Measurements from ENCODE around the gene SGTA.

SGTA gene

DNA sequence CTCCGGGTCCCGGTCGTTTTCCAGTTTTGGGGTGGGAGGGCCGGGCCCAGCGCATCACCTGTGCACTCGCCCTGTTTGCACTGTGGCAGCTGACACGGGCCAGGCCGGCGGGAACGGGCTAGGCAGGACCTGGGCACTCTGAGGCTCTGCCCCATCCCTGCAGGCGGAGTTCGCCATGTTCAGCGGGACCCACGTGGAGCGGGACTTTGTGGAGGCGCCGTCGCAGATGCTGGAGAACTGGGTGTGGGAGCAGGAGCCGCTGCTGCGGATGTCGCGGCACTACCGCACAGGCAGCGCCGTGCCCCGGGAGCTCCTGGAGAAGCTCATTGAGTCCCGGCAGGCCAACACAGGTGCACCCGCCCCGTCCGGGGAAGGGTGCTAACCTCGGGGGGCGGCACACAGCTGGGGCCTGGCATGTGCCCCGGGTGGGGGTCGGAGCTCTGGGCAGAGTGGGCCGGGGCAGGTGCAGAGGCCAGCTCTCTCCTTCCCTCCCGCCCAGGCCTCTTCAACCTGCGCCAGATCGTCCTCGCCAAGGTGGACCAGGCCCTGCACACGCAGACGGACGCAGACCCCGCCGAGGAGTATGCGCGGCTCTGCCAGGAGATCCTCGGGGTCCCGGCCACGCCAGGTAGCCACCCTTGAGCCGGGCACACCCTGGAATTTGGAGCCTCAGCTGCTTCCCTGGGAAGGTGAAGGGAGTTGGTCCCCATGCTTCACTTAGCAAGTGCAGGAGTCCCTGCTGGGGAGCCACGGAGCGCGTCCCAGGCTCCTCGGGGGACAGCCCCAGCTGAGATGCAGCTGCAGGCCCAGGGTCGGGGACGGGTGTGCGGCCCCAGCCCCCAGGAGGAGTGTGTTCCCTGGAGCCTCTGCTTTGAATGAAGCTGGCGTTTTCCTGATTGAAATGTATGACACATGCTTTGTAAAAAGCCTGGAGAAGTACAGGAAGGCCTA is 27.3 kb upstream of the SGTA start:
- DNase-seq (ENCODE audit: low read depth in 3 of 3), result no peak

DNA sequence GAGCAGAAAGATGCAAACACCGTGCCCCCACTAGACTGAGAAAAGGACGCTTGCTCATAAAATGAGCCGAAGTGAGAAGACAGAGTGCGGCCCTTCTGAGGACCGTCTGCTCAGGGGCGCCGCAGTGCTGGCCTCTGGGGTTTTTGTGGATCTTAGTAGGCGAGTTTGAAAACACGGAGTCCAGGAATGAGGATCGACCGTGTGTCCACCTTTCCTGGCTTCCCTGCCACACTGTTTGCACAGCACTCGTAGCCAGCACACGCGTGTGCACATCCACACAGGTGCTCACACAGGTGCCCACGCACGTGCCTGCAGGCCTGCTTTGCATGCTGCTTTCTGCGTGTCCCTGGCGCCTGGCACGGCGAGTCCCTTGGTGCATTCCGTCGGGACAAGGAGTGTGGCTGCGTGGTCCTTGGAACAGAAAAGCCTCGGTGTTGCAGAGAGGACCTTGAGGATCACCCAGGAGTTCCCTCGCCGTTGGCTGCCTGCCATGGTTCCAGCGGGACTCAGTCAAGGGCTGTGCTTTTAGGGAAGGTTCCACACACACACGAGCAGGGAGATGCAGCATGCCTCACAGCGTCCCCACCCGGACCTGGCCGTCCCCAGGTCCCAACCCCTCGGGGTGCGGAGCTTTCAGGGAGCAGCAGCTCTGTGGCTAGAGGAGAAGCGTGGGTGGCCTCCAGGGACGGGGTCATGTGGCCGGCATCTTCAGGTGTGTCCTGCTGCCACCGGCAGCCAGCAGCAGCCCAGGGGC is 26.5 kb upstream of the SGTA start:
- no peak for DNase-seq (ENCODE audit: low read depth in 3 of 3)

DNA sequence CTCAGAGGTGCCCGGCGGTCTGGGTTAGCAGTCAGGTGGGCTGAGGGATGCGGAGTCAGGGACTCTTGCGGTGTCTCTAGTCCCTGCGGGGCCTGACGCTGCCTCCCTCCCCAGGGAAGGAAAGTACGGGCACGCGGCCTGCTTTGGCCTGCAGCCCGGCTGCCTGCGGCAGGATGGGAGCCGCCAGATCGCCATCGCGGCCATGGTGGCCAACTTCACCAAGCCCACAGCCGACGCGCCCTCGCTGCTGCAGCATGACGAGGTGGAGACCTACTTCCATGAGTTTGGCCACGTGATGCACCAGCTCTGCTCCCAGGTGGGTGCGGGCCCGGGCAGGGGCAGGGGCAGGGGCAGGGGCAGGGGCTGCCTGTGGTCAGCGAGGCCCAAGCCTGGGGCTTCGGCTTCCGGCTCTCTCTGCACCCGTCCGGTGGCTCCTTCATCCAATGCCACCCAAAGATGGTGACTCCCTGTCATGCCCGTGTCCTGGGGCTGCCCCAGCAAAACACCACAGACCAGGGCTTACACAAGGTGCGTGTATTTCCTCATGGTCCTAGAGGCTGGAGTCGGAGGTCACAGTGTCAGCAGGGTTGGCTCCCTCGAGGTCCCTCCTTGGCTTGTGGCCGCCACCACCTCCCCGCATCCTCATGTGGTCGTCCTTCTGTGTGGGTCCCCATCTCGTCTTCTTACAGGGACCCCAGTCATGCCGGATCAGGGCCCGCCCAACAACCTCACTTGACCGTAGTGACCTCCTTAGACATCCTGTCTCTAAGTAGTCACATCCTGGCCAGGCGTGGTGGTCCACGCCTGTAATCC is 25.3 kb upstream of the SGTA start:
- no peak for DNase-seq (ENCODE audit: low read depth in 3 of 3)

DNA sequence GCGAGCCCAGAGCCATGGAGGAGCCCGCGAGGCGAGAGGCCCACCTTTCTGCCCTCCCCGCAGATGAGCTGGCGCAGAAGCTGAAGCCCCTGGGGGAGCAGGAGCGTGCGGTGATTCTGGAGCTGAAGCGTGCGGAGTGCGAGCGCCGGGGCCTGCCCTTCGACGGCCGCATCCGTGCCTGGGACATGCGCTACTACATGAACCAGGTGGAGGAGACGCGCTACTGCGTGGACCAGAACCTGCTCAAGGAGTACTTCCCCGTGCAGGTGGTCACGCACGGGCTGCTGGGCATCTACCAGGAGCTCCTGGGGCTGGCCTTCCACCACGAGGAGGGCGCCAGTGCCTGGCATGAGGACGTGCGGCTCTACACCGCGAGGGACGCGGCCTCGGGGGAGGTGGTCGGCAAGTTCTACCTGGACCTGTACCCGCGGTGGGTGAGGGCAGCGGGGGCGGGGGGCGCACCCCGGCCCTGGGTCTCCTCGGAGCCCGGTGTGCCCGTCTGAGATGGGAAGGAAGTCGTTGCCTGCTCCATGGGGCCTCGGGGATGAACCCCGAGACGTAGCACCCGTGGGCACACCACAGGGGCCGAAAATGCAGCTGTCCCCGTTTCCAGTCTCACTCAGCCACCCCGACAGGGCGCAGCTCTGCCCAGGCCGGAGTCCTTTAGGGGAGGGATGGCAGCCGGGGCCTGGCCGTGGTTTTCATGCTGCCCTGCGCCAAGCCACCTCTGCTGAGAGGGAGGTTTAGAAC is 24.5 kb upstream of the SGTA start:
- no peak for DNase-seq (ENCODE audit: low read depth in 3 of 3)

DNA sequence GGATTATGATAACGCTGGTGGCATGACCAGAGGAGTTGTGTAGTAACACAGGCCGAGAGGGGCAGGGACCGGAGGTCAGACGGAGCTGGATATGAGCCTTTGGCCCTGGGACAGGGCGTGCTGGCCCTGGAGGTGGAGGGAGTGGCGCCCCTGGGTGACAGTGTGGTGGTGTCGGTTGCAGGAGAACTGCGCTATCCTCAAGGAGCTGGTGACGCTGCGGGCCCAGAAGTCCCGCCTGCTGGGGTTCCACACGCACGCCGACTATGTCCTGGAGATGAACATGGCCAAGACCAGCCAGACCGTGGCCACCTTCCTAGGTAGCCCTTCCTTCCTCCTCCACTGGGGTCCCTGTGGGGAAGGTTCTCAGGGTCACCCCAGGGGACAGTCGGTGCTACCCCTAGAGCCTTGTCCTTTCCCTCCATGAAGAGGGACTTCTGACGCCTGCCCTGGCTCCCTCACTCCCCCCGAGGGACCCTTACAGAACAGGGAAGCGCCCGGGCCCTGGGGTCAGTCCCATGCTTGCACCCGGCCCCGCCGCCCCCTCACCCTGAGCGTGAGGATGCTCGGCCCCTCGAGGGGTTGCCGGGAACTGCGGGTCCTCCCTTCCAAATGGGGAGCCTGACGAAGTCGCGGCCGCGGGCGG is 23.8 kb upstream of the SGTA start:
- DNase-seq (ENCODE audit: low read depth in 3 of 3), result no peak

DNA sequence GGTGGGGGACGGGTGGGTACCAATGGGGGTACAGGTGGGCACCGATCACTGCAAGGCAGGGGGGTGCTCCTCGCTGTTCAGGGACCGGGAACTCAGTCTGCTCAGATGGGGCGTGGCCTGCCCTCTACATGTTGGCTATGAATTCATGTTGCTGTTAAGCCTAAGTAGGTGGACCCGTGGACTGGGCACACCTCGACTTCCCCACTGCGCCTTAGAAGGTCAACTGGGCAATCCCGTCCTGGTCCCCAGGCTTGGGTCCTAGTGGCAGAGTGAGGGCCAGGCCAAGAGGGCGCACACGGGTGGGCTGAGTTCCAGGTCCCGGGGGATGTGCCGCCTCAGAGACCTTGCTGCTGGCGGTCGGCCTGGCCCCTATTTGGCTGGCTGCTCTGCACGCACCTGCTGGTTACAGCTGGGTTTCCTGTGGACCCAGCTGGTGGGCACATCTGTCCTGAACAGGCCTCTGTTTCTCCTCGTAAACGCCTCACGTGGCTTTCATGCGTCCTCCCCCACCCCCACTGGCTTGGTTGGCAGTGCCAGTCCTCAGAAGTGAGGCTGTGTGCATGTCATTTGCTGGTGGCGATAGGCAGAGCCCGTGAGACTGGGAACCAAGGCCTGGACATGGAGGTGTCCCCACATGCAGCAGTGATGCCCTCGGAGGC is 23.0 kb upstream of the SGTA start:
- no peak for DNase-seq (ENCODE audit: low read depth in 3 of 3)

DNA sequence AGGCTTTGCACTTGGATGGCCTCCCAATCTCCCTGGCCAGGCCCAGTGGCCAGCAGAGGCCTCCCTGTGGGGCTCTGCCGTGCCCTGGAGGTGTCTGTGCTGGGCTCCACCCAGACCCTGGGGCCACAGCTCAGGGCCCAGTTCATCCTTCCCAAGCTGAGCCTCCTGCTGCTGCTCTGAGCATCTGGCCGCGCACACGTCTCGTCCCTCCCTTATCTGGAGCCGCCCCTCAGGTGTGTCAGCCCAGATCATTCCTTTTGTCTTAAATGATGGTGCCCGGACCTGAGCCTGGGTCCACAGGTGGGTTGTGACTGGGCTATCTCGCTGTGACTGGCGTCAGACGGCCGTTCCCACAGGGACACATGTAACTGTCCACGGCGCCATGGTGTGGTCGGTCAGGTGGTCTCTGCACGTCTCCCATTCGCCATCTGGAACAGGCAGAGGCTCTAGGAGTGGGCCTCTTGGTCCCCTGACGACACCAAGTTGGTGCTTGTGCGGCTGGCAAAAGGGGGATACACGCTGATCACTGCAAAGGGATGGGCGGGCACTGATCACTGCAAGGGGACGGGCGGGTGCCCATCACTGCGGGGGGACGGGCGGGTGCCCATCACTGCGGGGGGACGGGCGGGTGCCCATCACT is 22.3 kb upstream of the SGTA start:
- no peak for DNase-seq (ENCODE audit: low read depth in 3 of 3)

DNA sequence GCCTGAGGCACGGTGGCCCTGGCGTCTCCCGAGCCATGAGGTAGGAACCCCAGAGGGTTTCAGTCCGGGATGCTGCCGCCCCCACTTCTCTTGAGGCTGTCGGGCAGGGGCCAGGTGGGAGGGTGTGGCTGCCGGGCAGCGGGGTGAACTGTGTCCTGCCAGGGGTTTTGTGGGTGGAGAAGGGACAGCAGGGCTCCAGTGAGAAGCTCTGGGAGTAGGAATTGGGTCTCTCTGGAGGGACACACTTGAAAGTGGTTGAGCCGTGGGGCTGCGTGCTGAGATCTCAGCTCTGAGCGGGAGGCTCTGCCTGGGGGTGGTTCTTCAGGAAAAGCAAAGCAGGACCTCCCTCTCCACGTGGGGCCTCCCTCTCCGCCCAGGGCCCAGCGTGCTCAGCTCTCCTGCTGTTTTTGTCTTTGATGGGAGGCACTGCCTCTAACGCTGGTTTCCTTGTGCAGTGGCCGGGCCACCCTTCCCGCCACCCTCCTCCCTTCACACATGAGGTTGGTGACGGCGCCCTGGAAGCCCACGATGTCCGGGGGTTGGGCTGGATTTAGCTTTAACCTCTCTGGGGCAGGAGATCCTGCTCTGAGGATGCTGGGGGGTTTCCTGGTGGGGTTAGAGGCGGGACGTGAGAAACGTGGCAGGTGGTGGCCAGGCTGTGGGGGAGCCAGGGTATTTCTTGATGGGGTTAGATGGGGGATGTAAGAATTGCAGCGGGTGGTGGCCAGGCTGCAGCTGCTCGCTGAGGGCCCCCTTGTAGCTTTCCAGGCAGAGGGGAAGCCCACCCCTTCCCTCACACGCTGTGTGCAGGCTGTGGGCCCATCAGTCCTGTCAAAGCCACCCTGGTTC is 21.3 kb upstream of the SGTA start:
- DNase-seq (ENCODE audit: low read depth in 3 of 3), result no peak

DNA sequence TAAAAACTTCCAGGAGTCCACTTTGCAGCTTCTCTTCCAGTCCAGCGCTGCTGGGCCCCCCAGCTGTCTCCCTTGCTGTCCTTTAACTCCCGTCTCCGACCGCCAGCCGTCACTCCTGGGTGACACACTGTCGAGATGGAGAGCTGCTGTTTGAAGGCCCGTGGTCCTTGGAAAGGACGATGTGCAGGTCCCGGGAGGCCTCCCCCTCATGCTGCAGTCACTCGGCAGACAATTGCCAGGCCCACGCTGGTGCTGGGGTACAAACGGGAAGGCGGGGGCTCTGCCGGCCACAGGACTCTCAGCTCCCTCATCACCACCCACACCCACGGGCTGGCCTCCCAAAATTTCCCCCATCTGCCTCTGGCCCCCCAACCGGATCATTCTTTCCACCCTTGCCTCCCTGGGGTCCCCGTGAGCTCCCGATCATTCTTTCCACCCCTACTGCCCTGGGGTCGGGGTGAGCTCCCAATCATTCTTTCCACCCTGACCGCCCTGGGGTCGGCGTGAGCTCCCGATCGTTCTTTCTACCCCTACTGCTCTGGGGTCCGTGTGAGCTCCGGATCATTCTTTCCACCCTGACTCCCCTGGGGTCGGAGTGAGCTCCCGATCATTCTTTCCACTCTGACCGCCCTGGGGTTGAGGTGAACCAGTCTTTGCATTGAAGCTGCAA is 20.5 kb upstream of the SGTA start:
- no peak for DNase-seq (ENCODE audit: low read depth in 3 of 3)

DNA sequence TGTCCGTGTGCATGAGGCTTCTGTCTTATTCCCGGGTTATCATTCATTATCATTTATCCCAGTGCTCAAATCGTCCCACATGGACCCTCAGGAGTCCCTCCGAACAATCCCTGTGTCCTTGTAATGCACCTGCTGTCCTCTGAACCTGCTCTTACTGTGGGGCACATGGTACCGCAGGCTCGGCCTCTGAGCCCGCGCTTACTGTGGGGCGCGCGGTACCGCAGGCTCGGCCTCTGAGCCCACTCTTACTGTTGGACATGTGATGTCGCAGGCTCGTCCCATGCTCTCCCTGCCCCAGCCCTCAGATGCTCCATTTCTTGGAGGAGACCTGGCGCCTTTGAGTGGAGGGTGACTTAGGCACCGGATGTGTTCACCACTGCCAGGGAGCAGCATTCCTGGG is 19.8 kb upstream of the SGTA start:
- no peak for DNase-seq (ENCODE audit: low read depth in 3 of 3)

DNA sequence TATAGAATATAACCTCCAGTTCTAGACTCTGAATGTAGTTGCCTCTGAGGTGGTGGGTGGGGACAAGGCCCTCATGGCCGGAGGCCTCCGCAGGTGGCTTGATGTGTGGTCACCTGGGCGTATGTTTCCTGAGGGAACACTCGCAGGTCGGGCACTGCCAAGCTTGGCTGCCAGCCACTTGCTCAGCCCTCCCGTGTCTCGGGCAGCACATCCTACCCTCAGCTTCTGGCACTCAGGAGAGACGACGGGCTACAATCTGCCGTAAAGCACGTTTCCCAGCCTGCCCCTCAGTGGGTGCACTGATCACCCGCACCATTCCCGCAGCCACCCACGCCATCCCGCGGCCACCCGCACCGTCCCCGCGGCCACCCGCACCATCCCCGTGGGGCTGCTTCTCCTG is 17.4 kb upstream of the SGTA start:
- DNase-seq (ENCODE audit: low read depth in 3 of 3), result no peak

DNA sequence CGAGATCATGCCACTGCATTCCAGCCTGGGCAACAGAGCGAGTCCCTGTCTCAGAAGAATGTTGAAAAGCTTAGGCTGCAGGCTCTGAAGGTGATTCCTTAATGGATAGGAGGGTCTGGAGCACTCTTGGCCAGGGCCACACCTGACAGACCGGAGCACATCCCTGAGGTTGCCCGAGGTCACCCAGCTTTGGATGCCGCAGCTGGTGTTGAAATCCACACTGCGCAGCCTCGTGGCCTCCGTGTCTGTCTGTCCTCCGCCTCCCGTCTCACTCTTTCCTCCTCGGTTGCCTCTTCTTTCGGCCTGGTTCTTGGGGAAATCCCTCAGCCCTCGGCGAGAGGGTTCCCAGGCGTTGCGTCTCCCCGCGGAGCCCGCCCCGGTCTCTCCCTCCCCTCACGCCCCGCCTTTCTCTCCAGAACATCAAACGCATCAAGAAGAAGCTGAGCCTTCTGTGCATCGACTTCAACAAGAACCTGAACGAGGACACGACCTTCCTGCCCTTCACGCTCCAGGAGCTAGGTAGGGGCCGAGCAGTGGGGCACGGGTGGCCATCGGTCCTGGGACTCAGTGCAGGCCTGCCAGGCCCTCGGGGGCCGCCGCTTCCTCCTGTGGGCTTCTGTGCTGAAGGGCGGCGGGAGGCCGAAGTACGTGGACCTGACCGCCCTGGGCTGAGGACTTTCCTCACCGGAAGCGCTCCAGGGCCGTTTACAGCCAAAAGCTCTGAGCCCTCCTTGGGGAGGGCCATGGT is 16.4 kb upstream of the SGTA start:
- DNase-seq (ENCODE audit: low read depth in 3 of 3), result no peak

DNA sequence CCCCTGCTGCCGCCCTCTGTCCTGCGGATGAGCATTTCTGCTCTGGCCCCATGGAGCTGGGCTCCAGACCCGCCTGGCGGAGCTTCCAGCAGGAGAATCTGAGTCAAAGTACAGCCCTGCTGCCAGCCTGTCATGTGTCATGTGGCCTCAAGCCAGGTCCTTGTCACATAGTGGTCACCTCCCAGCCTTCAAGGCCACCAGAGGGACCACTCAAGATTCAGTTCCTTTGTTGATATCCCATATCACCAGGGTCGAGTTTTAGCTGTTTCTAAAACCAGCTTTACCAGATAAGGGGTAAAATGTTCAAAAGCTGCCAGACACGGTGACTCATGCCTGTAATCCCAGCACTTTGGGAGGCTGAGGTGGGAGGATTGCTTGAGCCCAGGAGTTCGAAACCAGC is 15.7 kb upstream of the SGTA start:
- DNase-seq (ENCODE audit: low read depth in 3 of 3), result no peak

DNA sequence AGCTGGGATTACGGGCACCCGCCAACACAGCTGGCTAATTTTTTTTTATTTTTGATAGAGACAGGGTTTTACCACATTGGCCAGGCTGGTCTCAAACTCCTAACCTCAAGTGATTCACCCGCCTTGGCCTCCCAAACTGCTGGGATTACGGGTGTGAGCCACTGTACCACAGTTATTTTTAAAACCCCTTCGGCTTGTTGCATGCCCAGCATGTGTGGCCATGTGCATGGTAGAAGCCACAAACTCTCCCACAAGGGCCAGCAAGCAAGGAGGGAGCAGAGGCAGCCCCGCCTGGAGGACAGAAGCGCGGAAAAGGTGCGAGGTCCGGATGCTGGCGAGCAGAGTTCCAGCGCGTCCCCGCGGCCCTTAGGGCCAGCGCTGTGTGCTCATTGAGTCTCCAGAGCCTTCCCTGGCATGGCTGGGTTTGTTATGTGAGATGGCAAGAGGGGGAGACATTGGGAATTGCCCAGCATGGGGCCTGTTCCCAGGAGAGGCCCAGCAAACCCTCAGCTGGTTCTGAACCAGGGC is 15.1 kb upstream of the SGTA start:
- DNase-seq (ENCODE audit: low read depth in 3 of 3), result no peak

DNA sequence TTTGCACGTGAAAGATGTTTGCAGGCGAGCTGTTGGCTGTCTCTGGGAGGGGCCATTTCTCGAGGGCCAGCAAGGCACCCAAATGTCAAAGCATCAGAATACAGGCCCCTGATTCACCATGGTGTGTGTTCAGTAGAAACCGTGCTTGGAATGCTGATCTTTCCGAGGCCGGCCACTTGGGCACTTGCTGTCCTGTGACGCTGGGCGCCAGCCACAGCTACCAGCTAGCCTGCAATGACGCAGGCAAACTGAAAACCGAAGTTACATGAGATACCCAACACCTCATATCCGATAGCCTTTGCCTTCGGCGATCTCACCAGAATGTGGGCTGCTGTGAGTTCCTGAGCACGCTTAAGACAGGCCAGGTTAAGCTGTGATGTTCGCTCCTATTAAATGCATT is 14.2 kb upstream of the SGTA start:
- DNase-seq (ENCODE audit: low read depth in 3 of 3), result no peak

DNA sequence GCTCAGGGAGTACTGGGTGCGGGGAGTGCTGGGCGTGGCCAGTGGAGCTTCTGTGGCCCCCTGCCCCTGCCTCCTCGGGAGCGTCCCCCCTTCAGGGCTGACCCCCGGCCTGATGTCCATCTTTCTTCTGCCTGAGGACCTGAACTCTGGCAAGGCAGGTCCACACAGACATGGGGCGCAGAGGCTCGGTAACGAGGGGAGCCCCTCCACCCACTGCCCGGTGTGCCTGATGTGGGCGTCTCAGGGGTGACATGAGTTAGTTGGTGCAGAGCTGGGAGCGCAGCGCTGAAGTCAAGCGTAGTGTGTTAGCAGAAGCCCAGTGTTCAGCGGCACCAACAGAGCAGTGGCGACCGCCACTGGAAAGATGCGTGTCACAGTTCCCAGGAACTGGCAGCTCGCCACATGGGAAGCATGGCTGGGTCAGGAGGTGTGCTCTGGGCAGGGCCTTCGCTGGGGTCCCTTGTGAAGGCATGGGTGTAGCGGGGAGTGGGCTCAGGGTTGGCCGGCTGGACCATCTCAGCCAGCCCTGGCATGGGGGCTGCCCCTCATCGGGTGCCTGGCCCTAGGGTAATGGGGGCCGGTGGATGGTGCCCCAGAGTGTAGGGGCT is 13.7 kb upstream of the SGTA start:
- DNase-seq (ENCODE audit: low read depth in 3 of 3), result no peak
